GM12878 (cell line): ENCODE results near the gene KHDRBS2.

ENCODE experiments used
- CHD4 ChIP-seq: fragments of 200-600 bp; sonication (generic); IDR thresholded peaks from 2 replicates; pipeline ENCODE4 v1.6.1; 2016; ENCODE audit warnings: mild to moderate bottlenecking
- CREB1 ChIP-seq: IDR thresholded peaks from 2 replicates; pipeline ENCODE4 v1.6.1; 2012; ENCODE audit warnings: low read depth, mild to moderate bottlenecking, inconsistent platforms
- CTCF ChIP-seq, 3 experiments: IDR thresholded peaks in 2 of 3; conservative IDR thresholded peaks in 1 of 3; 2 replicates each; pipeline ENCODE4 v1.5.1; 2011; ENCODE audit warnings: low read depth in 3 of 3, low read length in 3 of 3, mild to moderate bottlenecking in 3 of 3, control low read depth in 2 of 3, moderate library complexity in 2 of 3, inconsistent platforms in 1 of 3, mixed read lengths in 1 of 3; ENCODE audit not compliant: control insufficient read depth in 2 of 3, insufficient read depth in 1 of 3; ENCODE audit errors: extremely low read depth in 1 of 3
- HDAC6 ChIP-seq: fragments of 200-600 bp; sonication (generic); IDR thresholded peaks from one replicate; pipeline ENCODE4 v1.8.0; 2017; ENCODE audit warnings: antibody characterized with exemption; ENCODE audit not compliant: unreplicated experiment
- MTA2 ChIP-seq: fragments of 450-650 bp; IDR thresholded peaks from 2 replicates; pipeline ENCODE4 v1.6.1; 2016; ENCODE audit warnings: low read depth, mild to moderate bottlenecking, moderate library complexity
- MXI1 ChIP-seq: fragments of 150-350 bp; IDR thresholded peaks from 2 replicates; pipeline ENCODE4 v1.6.1; 2011; ENCODE audit warnings: low read depth, mild to moderate bottlenecking, inconsistent platforms, low read length, improper control_type of control experiment
- RELA ChIP-seq: fragments of 450-650 bp; IDR thresholded peaks from 2 replicates; pipeline ENCODE4 v1.8.0; 2014; ENCODE audit warnings: borderline replicate concordance; ENCODE audit not compliant: partially characterized antibody
- RFX5 ChIP-seq: IDR thresholded peaks from 2 replicates; pipeline ENCODE4 v1.6.1; 2011; ENCODE audit warnings: low read depth, low read length, improper control_type of control experiment
- ZSCAN29 ChIP-seq: fragments of 450-650 bp; IDR thresholded peaks from 2 replicates; pipeline ENCODE4 v1.6.1; 2017; ENCODE audit warnings: mild to moderate bottlenecking, moderate library complexity

DNA sequence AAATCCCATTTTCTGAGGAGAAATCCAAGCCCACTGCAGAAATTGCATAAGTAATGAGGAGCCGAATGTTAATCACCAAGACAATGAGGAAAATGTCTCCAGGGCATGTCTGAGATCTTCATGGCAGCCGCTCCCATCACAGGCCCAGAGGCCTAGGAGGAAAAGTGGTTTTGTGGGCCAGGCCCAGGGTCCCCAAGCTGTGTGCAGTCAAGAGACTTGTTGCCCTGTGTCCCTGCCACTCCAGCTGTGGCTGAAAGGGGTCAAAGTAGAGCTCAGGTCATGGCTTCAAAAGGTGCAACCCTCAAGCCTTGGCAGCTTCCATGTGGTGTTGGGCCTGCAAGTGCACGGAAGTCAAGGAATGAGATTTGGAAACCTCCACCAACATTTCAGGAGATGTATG lies 276.6 kb downstream of the KHDRBS2 start:
- no peak for TF ChIP-seq CTCF (IDR thresholded peaks at IDR 0.05 in 2 of 3, conservative IDR thresholded peaks at IDR 0.05 in 1 of 3; ENCODE audit: control insufficient read depth in 2 of 3, extremely low read depth in 1 of 3, insufficient read depth in 1 of 3, low read depth in 3 of 3, low read length in 3 of 3)
- TF ChIP-seq RFX5 = no peak
- TF ChIP-seq RELA = no peak
- TF ChIP-seq HDAC6 = no peak
- TF ChIP-seq MTA2 = no peak
- TF ChIP-seq MXI1 = no peak
- TF ChIP-seq ZSCAN29 = no peak
- no peak for TF ChIP-seq CREB1
- TF ChIP-seq CHD4 = no peak
